GM08714 (cell line): Measurements from ENCODE around the gene OVCA2.
A peak's percentile ranks its signal among the peaks of the same experiment; 100 is the strongest.

ENCODE experiments used
- H3K4me3 ChIP-seq: fragments of 200-500 bp; sonication (Bioruptor generic); 2 replicates; pipeline ENCODE4 v1.5.1; 2014; ENCODE audit warnings: mild to moderate bottlenecking, low read length, inconsistent platforms
- ZNF274 ChIP-seq: IDR thresholded peaks from 2 replicates; pipeline ENCODE4 v1.6.1; 2012; ENCODE audit warnings: mild to moderate bottlenecking, low read depth, low read length

The OVCA2 gene

GRCh38 chr17:2041561-2042389 is at the start of gene OVCA2:
TSS of gene OVCA2 (plus strand) at chr17:2042022. CDS start at chr17:2042048, 26 bp downstream.
- TF ChIP-seq ZNF274 = no peak

GRCh38 chr17:1992541-1992940 is 49.3 kb upstream of the OVCA2 start:
- no peak for TF ChIP-seq ZNF274
- H3K4me3 ChIP-seq = no peak overlapping the region

More at GRCh38 chr17:2041561-2042389, at the start of gene OVCA2:
- H3K4me3 ChIP-seq = peak within 1 kb of the TSS; percentile 76

- H3K4me3 ChIP-seq = no peak overlapping the region
- TF ChIP-seq ZNF274 = no peak
Observed at GRCh38 chr17:1994707-1995106, 47.1 kb upstream of the OVCA2 start.

DNA sequence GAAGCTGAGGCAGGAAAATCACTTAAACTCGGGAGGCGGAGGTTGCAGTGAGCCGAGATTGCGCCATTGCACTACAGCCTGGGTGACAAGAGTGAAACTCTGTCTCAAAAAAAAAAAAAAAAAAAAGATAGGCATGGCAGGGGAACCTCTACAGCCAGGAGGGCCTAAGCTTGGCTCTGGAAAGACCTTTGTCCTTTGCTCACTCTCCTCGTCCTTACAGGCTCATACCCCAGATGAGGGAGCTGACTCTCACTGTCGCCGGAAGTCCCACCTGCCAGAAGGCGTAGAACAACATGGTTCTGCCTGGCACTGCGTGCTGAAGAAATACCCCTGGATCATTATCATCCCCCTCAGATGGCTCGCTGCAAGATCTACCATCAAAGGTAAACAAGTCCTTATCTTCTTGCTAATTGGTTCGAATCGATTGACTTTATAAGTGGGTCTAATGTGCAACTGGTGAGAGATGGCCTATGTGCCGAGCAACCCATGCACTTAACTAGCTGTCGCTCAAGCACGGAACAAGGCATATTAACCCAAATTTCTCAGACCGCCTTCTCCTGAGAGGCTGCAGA is 46.4 kb upstream of the OVCA2 start:
- H3K4me3 ChIP-seq = no peak overlapping the region
- TF ChIP-seq ZNF274 = no peak

DNA sequence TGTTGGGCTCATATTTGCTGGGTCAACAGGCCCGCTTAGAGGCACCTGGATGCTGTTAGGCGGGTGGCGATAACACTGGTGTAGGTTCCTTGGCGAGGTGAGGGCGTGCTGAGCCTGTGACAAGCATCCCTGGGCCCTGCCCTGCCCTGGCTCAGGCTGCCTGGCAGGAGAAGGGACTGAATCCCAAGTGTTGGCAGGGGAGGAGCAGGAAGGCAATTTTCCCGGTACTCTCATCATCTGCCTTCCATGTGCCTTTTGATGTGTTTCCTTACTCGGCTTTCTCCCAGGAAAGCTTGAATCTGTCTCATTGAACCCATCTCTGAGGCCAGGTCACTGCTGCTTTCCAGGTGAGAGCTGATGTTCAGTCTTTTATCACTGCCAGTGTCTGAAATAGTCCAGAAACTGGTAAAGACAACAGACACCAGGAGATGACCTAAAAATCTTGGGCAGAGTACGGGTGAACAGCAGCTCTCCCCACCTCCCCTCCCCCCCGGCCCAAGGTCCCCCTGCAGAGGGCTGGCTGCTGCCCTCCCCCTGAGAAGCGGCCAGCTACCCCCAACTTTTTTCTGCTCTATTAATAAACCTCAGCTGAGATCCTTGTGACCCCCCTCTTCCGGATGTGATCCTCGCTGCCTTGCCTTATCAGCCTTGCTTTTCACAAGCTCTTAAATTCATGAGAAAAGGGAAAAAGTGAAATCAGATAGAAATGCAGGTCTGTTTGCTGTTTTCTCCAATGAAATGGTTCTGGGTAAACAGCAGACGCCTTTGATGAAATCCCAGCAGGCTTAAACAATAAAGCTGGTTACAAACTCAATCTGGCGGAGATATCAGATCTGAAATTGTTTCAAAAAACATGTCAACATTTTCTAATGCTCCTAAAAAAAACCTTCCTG is 45.7 kb upstream of the OVCA2 start:
- H3K4me3 ChIP-seq = no peak overlapping the region
- TF ChIP-seq ZNF274 = no peak

DNA sequence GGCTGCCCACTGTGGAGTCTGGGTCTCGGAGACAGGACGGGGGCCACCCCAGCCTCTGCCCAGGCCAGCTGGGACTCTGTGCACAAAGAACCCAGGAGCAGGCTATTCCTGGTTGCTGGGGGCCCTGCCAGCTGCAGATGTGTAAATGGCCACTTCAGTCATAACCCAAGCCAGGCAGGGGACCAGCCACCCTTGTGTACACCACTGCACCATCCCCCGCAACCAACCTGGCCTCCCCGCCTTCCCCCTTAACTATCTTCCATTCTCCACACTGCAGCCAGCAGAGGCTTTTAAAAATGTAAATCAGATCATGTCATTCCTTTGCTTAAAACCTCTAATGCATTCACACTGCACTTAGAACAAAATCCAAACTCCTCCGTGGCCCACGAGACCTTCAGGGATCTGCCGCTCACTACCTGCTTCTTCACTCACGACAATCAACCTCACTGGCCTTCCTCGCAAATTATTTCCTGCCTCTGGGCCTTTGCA is 45.0 kb upstream of the OVCA2 start:
- TF ChIP-seq ZNF274 = no peak
- H3K4me3 ChIP-seq = no peak overlapping the region

GRCh38 chr17:1997289-1997926 is 44.4 kb upstream of the OVCA2 start:
- no peak overlapping the region for H3K4me3 ChIP-seq
- TF ChIP-seq ZNF274 = no peak

DNA sequence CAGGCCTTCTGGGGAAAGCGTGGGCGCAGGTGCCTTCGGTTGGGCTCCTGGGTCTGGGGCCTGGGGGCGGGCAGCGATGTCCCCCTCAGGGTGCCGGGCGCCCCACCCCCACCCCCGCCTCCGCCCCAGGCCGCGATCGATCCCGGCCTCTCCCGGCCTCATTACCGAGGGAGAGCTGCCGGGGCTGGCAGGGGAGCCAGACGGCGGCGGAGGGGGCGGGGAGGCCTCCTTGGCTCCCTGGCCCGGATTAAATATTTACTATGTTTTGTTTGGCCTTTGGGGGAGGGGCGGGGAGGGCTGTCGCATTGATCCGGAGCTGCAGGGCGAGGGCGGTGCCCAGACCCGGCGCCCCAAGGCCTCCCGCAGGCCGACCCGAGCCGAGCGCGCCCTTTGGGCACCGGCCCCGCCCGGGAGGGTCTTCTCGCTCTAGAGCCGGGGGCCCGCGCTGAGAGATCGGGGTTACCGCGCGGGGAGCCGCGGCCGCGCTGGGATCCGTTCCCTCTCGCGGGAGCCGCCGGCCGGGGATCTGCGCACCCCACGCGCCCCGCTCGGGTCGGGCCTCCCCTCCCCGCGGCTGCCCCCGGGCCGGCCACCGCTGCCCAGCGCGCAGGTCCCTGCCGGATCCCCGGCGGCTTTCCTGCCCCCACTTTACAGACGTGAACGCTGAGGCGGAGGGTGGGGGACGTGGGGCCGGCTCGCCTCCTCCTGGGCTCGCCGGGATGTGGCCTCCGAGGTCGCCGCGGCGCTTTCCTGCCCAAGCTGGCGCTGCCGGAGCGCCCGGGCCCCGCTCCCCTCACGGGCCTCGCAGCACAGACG is 43.7 kb upstream of the OVCA2 start:
- no peak for TF ChIP-seq ZNF274

DNA sequence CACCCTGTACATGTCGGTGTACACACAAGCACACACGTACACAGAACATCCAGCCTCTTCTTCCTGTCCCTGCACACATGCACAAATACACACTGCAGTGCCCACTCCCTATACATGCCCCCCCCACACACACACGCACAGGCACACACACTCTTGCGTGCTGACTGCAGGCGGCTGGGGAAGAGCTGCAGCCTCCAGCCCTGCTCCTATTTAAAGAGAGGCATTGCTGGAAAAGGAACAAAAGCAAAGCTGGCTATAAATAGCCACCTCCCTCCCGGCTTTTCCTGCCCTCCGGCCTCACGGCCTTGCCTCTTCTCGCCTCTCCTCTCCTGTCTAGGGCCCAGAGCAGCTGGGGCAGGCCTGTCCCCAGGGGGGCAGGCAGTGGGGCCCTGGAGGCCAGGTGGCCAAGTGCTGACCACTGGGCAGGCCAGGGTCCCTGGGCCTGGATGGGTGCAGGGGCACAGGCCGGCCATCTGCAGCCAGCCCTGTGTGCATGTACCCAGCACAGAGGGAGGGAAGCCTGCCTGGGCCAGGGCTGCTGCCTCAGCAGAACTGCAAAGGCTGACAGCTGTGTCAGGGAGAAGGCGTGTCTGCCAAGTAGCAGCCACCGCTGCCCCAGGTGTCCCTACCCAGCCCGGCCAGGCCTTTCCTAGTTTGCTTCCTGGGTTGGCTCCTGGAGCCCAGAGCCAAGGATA is 42.1 kb upstream of the OVCA2 start:
- H3K4me3 ChIP-seq = no peak overlapping the region
- no peak for TF ChIP-seq ZNF274

More for the DNA sequence above, 43.7 kb upstream of the OVCA2 start:
- no peak overlapping the region; the same call in 1 of the 2 replicates for H3K4me3 ChIP-seq

- H3K4me3 ChIP-seq = no peak overlapping the region
- TF ChIP-seq ZNF274 = no peak
Observed at GRCh38 chr17:2002767-2003329, 39.0 kb upstream of the OVCA2 start.

DNA sequence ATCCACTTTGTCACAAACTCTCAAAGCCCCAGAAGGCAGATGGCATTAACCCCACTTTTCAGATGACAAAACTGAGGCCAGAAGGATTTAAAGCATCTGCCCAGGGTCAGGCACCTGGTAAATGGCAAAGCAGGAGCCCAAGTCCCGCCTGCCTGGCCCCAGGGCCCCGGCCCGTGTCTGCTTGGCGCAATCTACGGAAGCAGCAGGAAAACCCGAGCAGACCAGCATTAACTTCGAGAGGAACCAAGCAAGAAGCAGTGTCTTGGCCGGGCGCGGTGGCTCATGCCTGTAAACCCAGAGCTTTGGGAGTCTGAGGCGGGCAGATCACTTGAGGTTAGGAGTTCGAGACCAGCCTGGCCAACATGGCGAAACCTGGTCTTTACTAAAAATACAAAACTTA is 38.3 kb upstream of the OVCA2 start:
- H3K4me3 ChIP-seq = no peak overlapping the region
- no peak for TF ChIP-seq ZNF274

GRCh38 chr17:2004435-2004952 is 37.3 kb upstream of the OVCA2 start:
- no peak for TF ChIP-seq ZNF274
- H3K4me3 ChIP-seq = no peak overlapping the region
